Measurements from ENCODE around the gene PLA2G12A.

The PLA2G12A gene

GRCh38 chr4:109671350-109671749, 58.5 kb downstream of the PLA2G12A start:
- no peak for TF ChIP-seq CTCF (IDR thresholded peaks at IDR 0.05; ENCODE audit: control insufficient read depth, insufficient read depth, low read depth, low read length, missing control alignments)
- H3K4me3 ChIP-seq (ENCODE audit: control insufficient read depth, low read depth, low read length), result no peak overlapping the region
- DNase-seq (ENCODE audit: low read depth), result no peak

GRCh38 chr4:109665783-109666485, 63.9 kb downstream of the PLA2G12A start:
- no peak overlapping the region for H3K4me3 ChIP-seq (ENCODE audit: control insufficient read depth, low read depth, low read length)
- no peak for DNase-seq (ENCODE audit: low read depth)
- no peak for TF ChIP-seq CTCF (IDR thresholded peaks at IDR 0.05; ENCODE audit: control insufficient read depth, insufficient read depth, low read depth, low read length, missing control alignments)

- no peak overlapping the region for H3K4me3 ChIP-seq (ENCODE audit: control insufficient read depth, low read depth, low read length)
- DNase-seq (ENCODE audit: low read depth), result no peak
- no peak for TF ChIP-seq CTCF (IDR thresholded peaks at IDR 0.05; ENCODE audit: control insufficient read depth, insufficient read depth, low read depth, low read length, missing control alignments)
Measured at GRCh38 chr4:109662771-109663170, 67.1 kb downstream of the PLA2G12A start.

GRCh38 chr4:109662116-109662515, 67.8 kb downstream of the PLA2G12A start:
- H3K4me3 ChIP-seq (ENCODE audit: control insufficient read depth, low read depth, low read length), result no peak overlapping the region
- no peak for TF ChIP-seq CTCF (IDR thresholded peaks at IDR 0.05; ENCODE audit: control insufficient read depth, insufficient read depth, low read depth, low read length, missing control alignments)
- no peak for DNase-seq (ENCODE audit: low read depth)
